Stimulated activated naive B cell treated with anti-CD40 and anti-IgM and Interleukin-4, amounts not matched to agents 10 μg/mL and 1 μg/mL and 100 μg/mL, for 72 hours (primary cell): ENCODE results near the gene PGAP6.
"Not testable (repeated sequence)": the region's sequence is repeated elsewhere in the genome, so short reads cannot be mapped to it uniquely, and the experiment has no call there.

Experiments used
- ATAC-seq, 2 donors: fragments of 150-1000 bp; cut with Tn5 transposase; replicated peaks; 2 replicates each; pipeline ENCODE4 v1.10.0; 2021; ENCODE audit warnings: moderate library complexity in 1 of 2
- DNase-seq: peaks from one replicate; pipeline ENCODE4 v3.0.0; 2021
- H3K27ac Mint-ChIP-seq: one replicate; pipeline ENCODE4 v1.8.0; 2022; ENCODE audit warnings: mild to moderate bottlenecking, mixed read lengths
- H3K27me3 Mint-ChIP-seq, 2 donors: one replicate each; pipeline ENCODE4 v1.8.0; 2022; ENCODE audit warnings: mixed read lengths in 2 of 2
- H3K36me3 Mint-ChIP-seq, 2 donors: one replicate each; pipeline ENCODE4 v1.8.0; 2022; ENCODE audit warnings: mixed read lengths in 2 of 2, mild to moderate bottlenecking in 1 of 2
- H3K4me1 Mint-ChIP-seq, 2 donors: one replicate each; pipeline ENCODE4 v1.8.0; 2022; ENCODE audit warnings: mixed read lengths in 2 of 2, mild to moderate bottlenecking in 1 of 2
- H3K4me3 Mint-ChIP-seq, 2 donors: one replicate each; pipeline ENCODE4 v1.8.0; 2022; ENCODE audit warnings: mild to moderate bottlenecking in 2 of 2, mixed read lengths in 2 of 2, moderate library complexity in 1 of 2
- H3K9me3 Mint-ChIP-seq, 2 donors: one replicate each; pipeline ENCODE4 v1.8.0; 2022; ENCODE audit warnings: mixed read lengths in 2 of 2, mild to moderate bottlenecking in 1 of 2

PGAP6 gene

DNA sequence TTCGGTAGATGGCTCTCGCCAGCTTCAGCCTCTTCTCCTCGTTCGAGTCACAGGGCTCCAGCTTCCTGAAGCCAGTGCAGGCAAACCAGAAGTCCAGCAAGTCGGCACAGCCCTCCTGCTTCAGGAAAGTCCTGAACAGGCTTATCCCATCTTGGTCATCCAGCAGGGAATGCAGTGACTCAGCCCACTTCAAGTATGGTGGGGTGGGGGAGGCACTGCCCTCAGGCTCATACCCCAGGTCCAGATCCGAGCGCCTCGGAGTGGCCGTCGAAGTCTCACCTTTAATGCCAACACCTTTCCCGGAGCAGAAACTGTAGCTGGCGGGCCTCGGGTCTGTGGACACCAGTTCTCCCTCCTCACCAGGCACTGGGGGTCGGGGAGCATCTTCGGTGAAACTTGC is 35.2 kb downstream of the PGAP6 start:
- DNase-seq (no peak), ATAC-seq (no peak)
- H3K27me3 Mint-ChIP-seq, result no peaks in the 10 kb centered on the region
- H3K36me3 Mint-ChIP-seq, result peaks cover 43 to 60% of the 10 kb centered on the region in 2 donors
- no peak overlapping the region for H3K4me3 Mint-ChIP-seq
- no peaks in the 10 kb centered on the region for H3K9me3 Mint-ChIP-seq
- peaks cover 31 to 73% of the 10 kb centered on the region in 2 donors for H3K4me1 Mint-ChIP-seq
- no peak overlapping the region for H3K27ac Mint-ChIP-seq

DNA sequence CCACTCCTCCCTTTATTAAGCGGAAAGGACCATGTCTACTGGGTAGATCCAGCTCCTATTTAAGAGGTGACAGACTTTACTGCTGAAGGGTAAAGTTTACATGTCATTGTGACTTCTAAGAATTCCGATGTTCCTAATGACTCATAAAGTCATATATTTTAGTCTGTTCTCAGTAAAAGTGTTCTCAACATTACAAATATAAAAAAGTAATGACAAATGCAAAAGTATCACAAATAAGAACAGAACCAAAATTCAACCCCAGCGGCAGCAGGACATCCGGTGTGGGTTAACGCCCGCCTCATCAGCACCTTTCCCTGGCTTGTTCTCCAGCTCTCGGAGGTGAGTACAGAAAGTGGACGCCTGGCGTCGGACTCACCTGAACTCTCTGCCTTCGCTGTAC is 36.0 kb downstream of the PGAP6 start:
- no peak for DNase-seq
- Mint-ChIP-seq H3K27me3 (no peaks in the 10 kb centered on the region), H3K27ac (no peak overlapping the region), H3K9me3 (no peaks in the 10 kb centered on the region), H3K4me3 (no peak overlapping the region), H3K36me3 (peaks cover 43 to 61% of the 10 kb centered on the region in 2 donors), H3K4me1 (peaks cover 32 to 73% of the 10 kb centered on the region in 2 donors)
- ATAC-seq, result no peak

DNA sequence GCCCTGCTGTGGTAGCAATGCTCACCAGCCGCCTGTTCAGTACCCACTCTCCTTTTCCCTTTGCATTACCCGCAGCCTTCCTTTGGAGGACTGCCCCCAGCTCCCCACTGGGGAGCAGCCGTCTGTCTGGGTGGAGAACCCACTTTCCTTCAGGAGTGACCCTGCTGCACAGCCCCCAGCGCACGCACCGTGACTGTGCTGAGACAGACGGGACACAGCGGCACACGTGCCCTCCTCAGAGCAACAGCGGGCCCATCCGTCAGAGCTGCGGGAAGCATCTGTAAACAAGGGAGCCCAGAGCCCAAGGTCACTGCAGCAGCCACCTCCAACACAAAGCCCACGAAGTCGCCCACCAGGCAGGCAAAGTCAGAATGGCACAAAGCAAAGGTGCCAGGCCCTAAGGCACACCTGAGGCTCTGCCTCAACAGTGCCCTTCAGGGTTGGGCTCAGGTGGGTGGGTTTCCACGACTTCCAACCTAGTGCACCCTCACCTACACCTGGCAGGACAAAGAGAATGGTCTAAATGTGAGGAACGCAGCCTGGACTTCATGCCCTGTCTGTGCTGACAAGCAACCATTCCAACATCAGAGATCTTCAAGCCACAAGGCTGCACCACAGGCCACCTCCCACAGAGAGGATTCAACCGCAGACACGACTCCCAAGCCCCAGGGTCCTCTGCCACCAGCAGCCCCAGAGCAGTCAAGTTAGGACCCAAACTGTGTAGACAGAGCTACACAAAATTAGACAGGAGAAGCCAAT is 39.1 kb downstream of the PGAP6 start:
- H3K4me1 Mint-ChIP-seq, result peaks cover 31 to 70% of the 10 kb centered on the region in 2 donors
- H3K9me3 Mint-ChIP-seq, result no peaks in the 10 kb centered on the region
- peaks cover 48 to 68% of the 10 kb centered on the region in 2 donors for H3K36me3 Mint-ChIP-seq
- DNase-seq, result no peak
- H3K27ac Mint-ChIP-seq, result no peak overlapping the region
- H3K27me3 Mint-ChIP-seq, result no peaks in the 10 kb centered on the region
- no peak for ATAC-seq
- H3K4me3 Mint-ChIP-seq, result no peak overlapping the region

DNA sequence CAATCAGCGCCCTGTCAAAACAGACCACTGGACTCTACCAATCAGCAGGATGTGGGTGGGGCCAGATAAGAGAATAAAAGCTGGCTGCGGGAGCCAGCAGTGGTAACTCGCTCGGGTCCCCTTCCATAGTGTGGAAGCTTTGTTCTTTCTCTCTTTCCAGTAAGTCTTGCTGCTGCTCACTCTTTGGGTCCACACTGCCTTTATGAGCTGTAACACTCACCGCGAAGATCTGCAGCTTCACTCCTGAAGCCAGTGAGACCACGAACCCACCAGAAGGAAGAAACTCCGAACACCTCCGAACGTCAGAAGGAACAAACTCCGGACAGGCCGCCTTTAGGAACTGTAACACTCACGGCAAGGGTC is 39.8 kb downstream of the PGAP6 start:
- not testable (repeated sequence) for H3K27me3 Mint-ChIP-seq, DNase-seq, ATAC-seq, H3K9me3 Mint-ChIP-seq, H3K27ac Mint-ChIP-seq, H3K4me3 Mint-ChIP-seq
- Mint-ChIP-seq H3K36me3 (peaks cover 44 to 61% of the 10 kb centered on the region in 2 donors), H3K4me1 (peaks cover 24 to 67% of the 10 kb centered on the region in 2 donors)

DNA sequence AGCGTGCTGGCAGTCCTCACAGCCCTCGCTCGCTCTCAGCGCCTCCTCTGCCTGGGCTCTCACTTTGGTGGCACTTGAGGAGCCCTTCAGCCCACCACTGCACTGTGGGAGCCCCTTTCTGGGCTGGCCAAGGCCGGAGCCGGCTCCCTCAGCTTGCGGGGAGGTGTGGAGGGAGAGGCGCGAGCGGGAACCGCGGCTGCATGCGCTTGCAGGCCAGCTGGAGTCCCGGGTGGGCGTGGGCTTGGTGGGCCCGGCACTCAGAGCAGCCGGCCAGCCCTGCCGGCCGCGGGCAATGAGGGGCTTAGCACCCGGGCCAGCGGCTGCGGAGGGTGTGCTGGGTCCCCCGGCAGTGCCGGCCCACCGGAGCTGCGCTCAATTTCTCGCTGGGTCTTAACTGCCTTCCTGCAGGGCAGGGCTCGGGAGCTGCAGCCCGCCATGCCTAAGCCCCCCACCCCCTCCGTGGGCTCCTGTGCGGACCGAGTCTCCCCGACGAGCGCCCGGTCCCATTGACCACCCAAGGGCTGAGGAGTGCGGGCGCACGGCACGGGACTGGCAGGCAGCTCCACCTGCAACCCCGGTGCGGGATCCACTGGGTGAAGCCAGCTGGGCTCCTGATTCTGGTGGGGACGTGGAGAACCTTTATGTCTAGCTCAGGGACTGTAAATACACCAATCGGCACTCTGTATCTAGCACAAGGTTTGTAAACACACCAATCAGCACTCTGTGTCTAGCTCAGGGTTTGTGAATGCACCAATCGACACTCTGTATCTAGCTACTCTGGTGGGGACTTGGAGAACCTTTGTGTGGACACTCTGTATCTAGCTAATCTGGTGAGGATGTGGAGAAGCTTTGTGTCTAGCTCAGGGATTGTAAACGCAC is 40.4 kb downstream of the PGAP6 start:
- H3K4me3 Mint-ChIP-seq, H3K9me3 Mint-ChIP-seq, DNase-seq, H3K27me3 Mint-ChIP-seq, ATAC-seq, H3K27ac Mint-ChIP-seq: not testable (repeated sequence)
- Mint-ChIP-seq H3K4me1 (peaks cover 24 to 68% of the 10 kb centered on the region in 2 donors), H3K36me3 (peaks cover 44 to 59% of the 10 kb centered on the region in 2 donors)

DNA sequence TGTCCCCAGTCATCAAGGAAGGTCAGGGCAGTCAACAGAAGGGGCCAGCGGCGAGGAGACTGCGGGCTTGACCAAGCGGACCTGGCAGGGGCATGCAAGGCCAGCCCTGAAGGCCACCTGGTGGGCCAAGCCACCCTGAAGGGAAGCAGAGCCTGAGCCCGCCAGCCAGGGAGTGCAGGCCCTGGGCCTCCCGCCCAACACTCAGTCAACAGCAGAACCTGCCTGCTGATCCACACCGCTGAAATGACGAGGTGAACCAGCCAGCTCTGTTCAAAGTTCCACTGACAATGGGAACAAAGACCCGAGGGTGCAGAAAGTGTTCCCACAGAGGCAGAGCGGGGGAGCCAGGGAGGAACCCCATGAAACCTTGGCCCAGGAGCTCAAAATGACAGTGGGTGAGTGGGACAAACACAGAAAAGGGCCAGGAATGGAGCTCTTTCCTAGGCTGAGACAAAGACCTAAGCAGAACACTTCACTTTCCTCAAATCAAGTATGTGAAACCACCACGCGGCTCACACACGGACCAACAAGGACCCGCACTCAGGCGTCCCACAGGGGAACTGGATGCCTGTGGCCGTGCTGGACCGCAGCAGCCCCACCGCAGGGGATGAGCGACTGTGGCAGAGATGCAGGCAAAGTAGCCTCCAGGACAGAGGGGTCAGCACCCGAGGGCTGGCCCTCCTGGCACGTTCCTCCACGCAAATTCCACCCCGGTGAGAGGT is 41.2 kb downstream of the PGAP6 start:
- Mint-ChIP-seq H3K9me3 (no peaks in the 10 kb centered on the region), H3K27me3 (no peaks in the 10 kb centered on the region), H3K4me1 (peaks cover 31 to 71% of the 10 kb centered on the region in 2 donors), H3K36me3 (peaks cover 40 to 54% of the 10 kb centered on the region in 2 donors), H3K4me3 (no peak overlapping the region), H3K27ac (no peak overlapping the region)
- DNase-seq (no peak), ATAC-seq (no peak)

DNA sequence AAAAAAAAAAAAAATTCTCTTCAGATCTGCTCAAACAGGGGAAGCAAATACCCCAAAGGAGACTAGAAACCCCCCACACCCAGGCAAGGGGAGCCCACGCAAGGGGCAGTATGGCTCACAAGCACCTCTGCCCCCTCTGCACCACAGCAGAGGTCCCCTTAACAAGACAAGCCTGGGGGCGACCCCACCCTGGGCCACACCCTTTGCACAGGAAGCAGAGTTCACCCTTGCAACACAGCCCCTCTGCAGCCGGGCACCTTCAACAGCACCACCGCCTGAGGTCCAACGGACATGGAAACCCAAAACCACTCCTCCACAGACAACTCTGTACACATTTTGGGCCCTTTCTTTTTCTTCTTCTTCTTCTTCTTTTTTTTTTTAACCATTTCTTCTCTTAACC is 42.1 kb downstream of the PGAP6 start:
- Mint-ChIP-seq H3K36me3 (peaks cover 33 to 45% of the 10 kb centered on the region in 2 donors), H3K4me3 (peak overlapping the region; percentile 25 to 42), H3K4me1 (peaks cover 37 to 72% of the 10 kb centered on the region in 2 donors), H3K27me3 (no peaks in the 10 kb centered on the region), H3K9me3 (no peaks in the 10 kb centered on the region), H3K27ac (peak overlapping the region; percentile 84)
- no peak for DNase-seq
- peak in 1 of 2 donors; percentile 31 for ATAC-seq

DNA sequence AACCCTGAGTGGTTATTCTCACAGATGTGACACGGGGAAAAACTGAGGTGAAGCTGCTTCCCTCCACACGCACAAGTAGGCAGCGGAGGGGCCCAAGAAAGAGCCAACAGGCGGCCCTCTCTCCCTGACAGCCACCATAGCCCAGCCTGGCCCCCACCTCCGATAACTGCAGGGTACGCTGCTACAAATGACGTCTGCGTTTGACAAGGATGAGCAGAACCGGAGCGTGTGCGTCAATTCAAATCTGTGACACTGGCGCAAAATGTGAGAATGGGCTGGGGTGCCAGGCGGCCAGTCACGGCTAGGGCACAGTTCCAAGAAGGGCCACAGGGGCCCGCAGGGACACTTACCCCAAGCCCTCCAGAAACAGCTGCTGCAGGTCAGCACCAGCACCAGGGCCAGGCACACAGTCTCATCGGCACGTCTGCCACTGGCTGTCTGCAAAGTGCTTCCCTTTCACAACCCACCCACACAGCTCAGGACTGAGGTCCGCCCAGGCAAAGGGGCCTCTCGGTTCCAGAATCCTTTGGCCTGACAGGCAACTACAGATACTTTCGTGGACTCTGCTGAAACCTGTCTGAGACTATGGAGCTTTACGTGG is 43.7 kb downstream of the PGAP6 start:
- DNase-seq (no peak), ATAC-seq (peak in 1 of 2 donors; percentile 27)
- peaks cover 47 to 80% of the 10 kb centered on the region in 2 donors for H3K4me1 Mint-ChIP-seq
- H3K9me3 Mint-ChIP-seq, result no peaks in the 10 kb centered on the region
- H3K4me3 Mint-ChIP-seq, result no peak overlapping the region
- no peak overlapping the region for H3K27ac Mint-ChIP-seq
- no peaks in the 10 kb centered on the region for H3K27me3 Mint-ChIP-seq
- H3K36me3 Mint-ChIP-seq, result peaks cover 23 to 36% of the 10 kb centered on the region in 2 donors

DNA sequence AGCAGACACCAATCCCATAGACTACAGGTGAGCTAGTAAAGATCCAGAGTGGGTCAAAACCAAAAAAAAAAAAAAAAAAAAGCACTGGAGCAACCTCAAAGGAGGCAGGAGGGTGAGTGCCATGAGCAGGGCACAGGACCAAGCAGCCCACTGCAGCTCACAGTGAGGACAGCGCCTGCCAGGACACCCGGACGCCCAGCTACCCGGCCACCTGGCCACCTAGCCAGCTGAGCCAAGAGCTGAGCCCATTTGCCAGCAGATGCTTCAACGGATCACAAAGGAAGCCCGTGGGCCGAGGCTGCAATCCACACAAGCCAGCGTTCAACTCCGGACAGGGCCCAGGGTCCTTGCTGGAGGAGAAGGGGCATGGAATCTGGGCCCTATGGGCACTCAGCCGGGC is 44.3 kb downstream of the PGAP6 start:
- Mint-ChIP-seq H3K4me3 (no peak overlapping the region), H3K27ac (no peak overlapping the region), H3K36me3 (peaks cover 18 to 29% of the 10 kb centered on the region in 2 donors), H3K9me3 (no peaks in the 10 kb centered on the region), H3K27me3 (no peaks in the 10 kb centered on the region), H3K4me1 (peaks cover 46 to 78% of the 10 kb centered on the region in 2 donors)
- ATAC-seq (no peak), DNase-seq (no peak)

DNA sequence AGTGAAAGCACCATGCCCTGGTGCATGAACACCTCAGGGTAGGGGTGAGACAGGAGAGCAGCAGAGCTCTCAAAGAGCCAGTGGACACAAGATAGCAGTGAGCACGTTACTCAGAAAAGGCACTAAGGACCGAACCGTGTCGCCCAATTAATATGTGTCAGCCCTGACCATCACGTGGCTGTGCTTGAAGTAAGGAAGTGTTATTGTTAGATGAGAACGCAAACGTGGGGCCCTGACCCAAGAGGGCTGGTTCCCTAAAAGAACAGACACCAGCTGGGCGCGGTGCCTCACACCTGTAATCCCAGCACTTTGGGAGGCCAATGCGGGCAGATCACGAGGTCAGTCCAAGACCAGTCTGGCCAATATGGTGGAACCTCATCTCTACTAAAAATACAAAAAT is 45.5 kb downstream of the PGAP6 start:
- Mint-ChIP-seq H3K4me3 (no peak overlapping the region), H3K36me3 (peaks cover 12 to 22% of the 10 kb centered on the region in 2 donors), H3K27me3 (no peaks in the 10 kb centered on the region), H3K27ac (peak overlapping the region; percentile 82), H3K4me1 (peaks cover 44 to 75% of the 10 kb centered on the region in 2 donors), H3K9me3 (no peaks in the 10 kb centered on the region)
- DNase-seq, result no peak
- peak in 1 of 2 donors; percentile 23 for ATAC-seq

DNA sequence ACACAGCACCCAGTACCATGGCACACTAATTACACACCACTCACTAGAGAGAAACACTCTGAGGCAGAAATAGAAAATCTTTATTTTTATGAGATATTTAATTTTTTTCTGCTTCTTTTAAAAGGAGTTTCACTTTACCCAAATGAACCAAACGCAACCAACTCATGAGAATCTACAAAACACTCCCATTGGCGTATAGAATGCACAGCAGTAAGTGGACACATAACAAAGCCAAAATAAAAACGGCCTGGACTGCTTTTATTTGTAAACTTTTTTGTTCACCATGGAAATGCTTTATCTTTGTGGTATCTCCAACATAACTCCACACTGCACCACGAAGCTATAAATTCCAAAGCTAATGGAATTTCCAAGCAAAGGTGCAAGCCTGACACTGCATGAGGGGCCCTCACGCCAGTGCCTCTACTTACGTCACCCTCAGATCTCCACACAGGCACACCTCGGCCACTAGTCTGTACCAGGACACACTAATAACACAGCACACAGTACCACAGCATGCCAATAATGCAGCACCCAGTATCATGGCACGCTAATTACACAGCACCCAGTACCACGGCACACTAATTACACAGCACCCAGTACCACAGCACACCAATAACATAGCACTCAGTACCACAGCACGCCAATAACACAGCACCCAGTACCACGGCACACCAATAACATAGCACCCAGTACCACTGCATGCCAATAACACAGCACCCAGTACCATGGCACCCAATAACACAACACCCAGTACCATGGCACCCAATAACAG is 46.7 kb downstream of the PGAP6 start:
- H3K4me3 Mint-ChIP-seq, H3K27me3 Mint-ChIP-seq, H3K27ac Mint-ChIP-seq, ATAC-seq, H3K9me3 Mint-ChIP-seq, DNase-seq: not testable (repeated sequence)
- peaks cover 47 to 80% of the 10 kb centered on the region in 2 donors for H3K4me1 Mint-ChIP-seq
- H3K36me3 Mint-ChIP-seq, result peaks cover 13 to 25% of the 10 kb centered on the region in 2 donors

DNA sequence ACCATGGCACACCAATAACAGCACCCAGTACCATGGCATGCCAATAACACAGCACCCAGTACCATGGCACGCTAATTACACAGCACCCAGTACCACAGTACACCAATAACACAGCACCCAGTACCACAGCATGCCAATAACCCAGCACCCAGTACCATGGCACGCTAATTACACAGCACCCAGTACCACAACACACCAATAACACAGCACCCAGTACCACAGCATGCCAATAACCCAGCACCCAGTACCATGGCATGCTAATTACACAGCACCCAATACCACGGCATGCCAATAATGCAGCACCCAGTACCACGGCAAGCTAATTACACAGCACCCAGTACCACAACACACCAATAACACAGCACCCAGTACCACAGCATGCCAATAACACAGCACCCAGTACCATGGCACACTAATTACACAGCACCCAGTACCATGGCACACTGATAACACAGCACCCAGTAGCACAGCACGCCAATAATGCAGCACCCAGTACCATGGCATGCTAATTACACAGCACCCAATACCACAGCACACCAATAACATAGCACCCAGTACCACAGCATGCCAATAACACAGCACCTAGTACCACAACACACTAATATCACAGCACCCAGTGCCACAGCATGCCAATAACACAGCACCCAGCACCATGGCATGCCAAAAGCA is 47.5 kb downstream of the PGAP6 start:
- not testable (repeated sequence) for H3K27me3 Mint-ChIP-seq, H3K9me3 Mint-ChIP-seq, H3K27ac Mint-ChIP-seq, DNase-seq, H3K4me3 Mint-ChIP-seq, ATAC-seq
- H3K4me1 Mint-ChIP-seq, result peaks cover 42 to 75% of the 10 kb centered on the region in 2 donors
- peaks cover 7 to 20% of the 10 kb centered on the region in 2 donors for H3K36me3 Mint-ChIP-seq
